PC-9 (cell line): ENCODE measurements around the gene PFKFB4.

Experiments
- CTCF ChIP-seq: fragments of 200-600 bp; sonication (generic); conservative IDR thresholded peaks from 2 replicates; pipeline ENCODE4 v1.6.1; 2017; ENCODE audit warnings: mixed run types, antibody characterized with exemption, mild to moderate bottlenecking, moderate library complexity
- EZH2 ChIP-seq: fragments of 200-600 bp; sonication (generic); IDR thresholded peaks from 2 replicates; pipeline ENCODE4 v1.8.0; 2017; ENCODE audit warnings: antibody characterized with exemption, low read depth

- TF ChIP-seq CTCF (no peak), EZH2 (no peak)
Measured at GRCh38 chr3:48595526-48596121, 39.0 kb upstream of the PFKFB4 start.
